IMR-90 (cell line): Measurements from ENCODE around the gene FOXN4. TPM values are rescaled to one million over a fixed set of nuclear protein-coding genes. Genes with fewer than 3 reads are reported as not detected.
"Not testable (repeated sequence)": the region's sequence is repeated elsewhere in the genome, so short reads cannot be mapped to it uniquely, and the experiment has no call there.

Source experiments
- ATAC-seq: fragments of 200-7000 bp; cut with Tn5 transposase; 2 replicates; pipeline ENCODE4 v1.9.1; 2020; ENCODE audit warnings: low read depth, mild to moderate bottlenecking, moderate library complexity
- BruUV-seq: library from RNA; stranded (reverse); fragments of 400-500 nt; replicated peaks from 2 replicates; lab custom pipeline; 2021; lab: Mats Ljungman, UMichigan
- CTCF ChIA-PET: fragments of 300-600 bp; formaldehyde crosslinking; extraction: SDS; loops from one replicate; lab custom pipeline; 2021; ENCODE audit warnings: antibody characterized with exemption; lab: Yijun Ruan, JAX
- POLR2A ChIA-PET: fragments of 300-600 bp; sonication (Branson Sonifier 250); formaldehyde crosslinking; loops from one replicate; lab custom pipeline; 2022; ENCODE audit warnings: antibody characterized with exemption; ENCODE audit not compliant: unreplicated experiment; lab: Charles Lee
- DNase-seq: peaks from one replicate; pipeline ENCODE4 v3.0.0; 2013
- H2AFZ ChIP-seq: replicated peaks from 2 replicates; pipeline ENCODE3; 2013; ENCODE audit warnings: low read length, mild to moderate bottlenecking; ENCODE audit not compliant: poor library complexity
- H2AK5ac ChIP-seq: 2 replicates; pipeline ENCODE4 v1.6.1; 2013; ENCODE audit warnings: low read depth, low read length, inconsistent platforms
- H2AK9ac ChIP-seq: replicated peaks from 2 replicates; pipeline ENCODE3; 2013; ENCODE audit warnings: mild to moderate bottlenecking, low read depth, low read length, moderate library complexity; ENCODE audit not compliant: poor library complexity
- H2BK120ac ChIP-seq: 2 replicates; pipeline ENCODE4 v1.6.1; 2013; ENCODE audit warnings: low read depth, low read length, inconsistent platforms
- H2BK15ac ChIP-seq: 3 replicates; pipeline ENCODE4 v1.6.1; 2013; ENCODE audit warnings: low read depth, low read length, inconsistent platforms
- H2BK20ac ChIP-seq: 2 replicates; pipeline ENCODE4 v1.6.1; 2013; ENCODE audit warnings: low read depth, mild to moderate bottlenecking, inconsistent platforms, low read length, moderate library complexity
- H2BK5ac ChIP-seq: 2 replicates; pipeline ENCODE4 v1.6.1; 2013; ENCODE audit warnings: mild to moderate bottlenecking, low read depth, low read length, inconsistent platforms; ENCODE audit not compliant: poor library complexity, severe bottlenecking
- H3K14ac ChIP-seq: replicated peaks from 2 replicates; pipeline ENCODE4 v1.6.1; 2013; ENCODE audit warnings: low read depth, low read length, inconsistent platforms
- H3K18ac ChIP-seq: 2 replicates; pipeline ENCODE4 v1.6.1; 2013; ENCODE audit warnings: low read depth, low read length, control low read depth
- H3K23ac ChIP-seq: 2 replicates; pipeline ENCODE4 v1.6.1; 2013; ENCODE audit warnings: low read depth, low read length, inconsistent platforms
- H3K27ac ChIP-seq: 2 replicates; pipeline ENCODE4 v1.5.1; 2013; ENCODE audit warnings: mild to moderate bottlenecking, control low read depth, low read length; ENCODE audit not compliant: insufficient read depth
- H3K27me3 ChIP-seq: 2 replicates; pipeline ENCODE4 v1.6.1; 2013; ENCODE audit warnings: low read length; ENCODE audit not compliant: control insufficient read depth, insufficient read depth
- H3K36me3 ChIP-seq: 2 replicates; pipeline ENCODE4 v1.6.1; 2013; ENCODE audit warnings: low read length, mixed read lengths; ENCODE audit not compliant: control insufficient read depth, insufficient read depth
- H3K4ac ChIP-seq: 2 replicates; pipeline ENCODE4 v1.6.1; 2013; ENCODE audit warnings: low read depth, low read length, inconsistent platforms
- H3K4me1 ChIP-seq: 2 replicates; pipeline ENCODE4 v1.6.1; 2013; ENCODE audit warnings: low read length, mixed read lengths; ENCODE audit not compliant: control insufficient read depth, insufficient read depth
- H3K4me2 ChIP-seq: 2 replicates; pipeline ENCODE4 v1.6.1; 2013; ENCODE audit warnings: low read depth, mild to moderate bottlenecking, control low read depth, low read length, moderate library complexity
- H3K4me3 ChIP-seq: 2 replicates; pipeline ENCODE4 v1.5.1; 2013; ENCODE audit warnings: low read depth, mild to moderate bottlenecking, control low read depth, low read length, moderate library complexity; ENCODE audit not compliant: insufficient read depth
- H3K56ac ChIP-seq: 2 replicates; pipeline ENCODE4 v1.6.1; 2013; ENCODE audit warnings: low read length, inconsistent platforms; ENCODE audit not compliant: insufficient read depth; ENCODE audit errors: extremely low read depth
- H3K79me1 ChIP-seq, 2 experiments: 2 replicates each; pipeline ENCODE4 v1.6.1; 2013; ENCODE audit warnings: low read length in 2 of 2, inconsistent platforms in 1 of 2, low read depth in 1 of 2
- H3K9ac ChIP-seq: 2 replicates; pipeline ENCODE4 v1.6.1; 2013; ENCODE audit warnings: low read depth, low read length, control low read depth
- H3K9me1 ChIP-seq: 2 replicates; pipeline ENCODE4 v1.6.1; 2013; ENCODE audit warnings: low read length, inconsistent platforms; ENCODE audit not compliant: insufficient read depth
- H3K9me3 ChIP-seq: 2 replicates; pipeline ENCODE4 v1.6.1; 2013; ENCODE audit warnings: low read length; ENCODE audit not compliant: control insufficient read depth, insufficient read depth
- H4K20me1 ChIP-seq: 2 replicates; pipeline ENCODE4 v1.6.1; 2013; ENCODE audit warnings: low read length, inconsistent platforms; ENCODE audit not compliant: insufficient read depth
- H4K5ac ChIP-seq: 2 replicates; pipeline ENCODE4 v1.6.1; 2013; ENCODE audit warnings: mild to moderate bottlenecking, low read depth, low read length, control low read depth
- H4K8ac ChIP-seq, 2 experiments: 2 replicates each; pipeline ENCODE4 v1.6.1; 2013; ENCODE audit warnings: low read depth in 2 of 2, low read length in 2 of 2, control low read depth in 1 of 2, inconsistent platforms in 1 of 2
- H4K91ac ChIP-seq: 2 replicates; pipeline ENCODE4 v1.6.1; 2013; ENCODE audit warnings: low read depth, low read length, inconsistent platforms; ENCODE audit not compliant: insufficient read depth
- CTCF ChIP-seq: conservative IDR thresholded peaks from 2 replicates; pipeline ENCODE4 v1.5.1; 2012; ENCODE audit warnings: mild to moderate bottlenecking, low read depth, low read length, improper control_type of control experiment
- ELK1 ChIP-seq: fragments of 150-350 bp; IDR thresholded peaks from 2 replicates; pipeline ENCODE4 v1.6.1; 2016; ENCODE audit warnings: low read depth, mild to moderate bottlenecking, low read length, moderate library complexity, borderline replicate concordance
- NFE2L2 ChIP-seq: fragments of 150-350 bp; IDR thresholded peaks from 2 replicates; pipeline ENCODE4 v1.6.1; 2016; ENCODE audit warnings: low read depth, mild to moderate bottlenecking, low read length
- RAD21 ChIP-seq: IDR thresholded peaks from 2 replicates; pipeline ENCODE4 v1.6.1; 2012; ENCODE audit warnings: low read length, improper control_type of control experiment
- WGBS, 2 experiments: methylation state at CpG; one replicate each; pipeline versions ENCODE4 v1.1.5 to v1.1.7; 2013; ENCODE audit warnings: missing lambda C conversion rate in 2 of 2; ENCODE audit not compliant: insufficient read length in 1 of 2; ENCODE audit errors: extremely low coverage in 2 of 2; 5-methylcytosine and 5-hydroxymethylcytosine counted together
- dilution Hi-C: fragments of 300-500 bp; cut with HindIII; formaldehyde crosslinking; loops from one replicate; pipeline ENCODE4 v1.14.3; 2018; ENCODE audit warnings: low sequenced_read_pairs; ENCODE audit not compliant: unreplicated experiment
- in situ Hi-C: fragments of 300-500 bp; cut with MboI; formaldehyde crosslinking; loops from 3 replicates; pipeline ENCODE4 v1.14.3; 2019; ENCODE audit warnings: low sequenced_read_pairs, inconsistent platforms, mixed read lengths
- intact Hi-C: fragments of 100-400 bp; cut with micrococcal nuclease; formaldehyde crosslinking; loops from 2 replicates; pipeline ENCODE4 v1.10.0; 2022
- polyA plus RNA-seq, 3 experiments: library from polyadenylated mRNA; depleted of rRNA; stranded (reverse); fragments of >200 nt; gene quantifications; 2 replicates each; pipeline ENCODE4 v1.2.3, GENCODE V29; 2012; ENCODE audit warnings: low replicate concordance in 1 of 3
- total RNA-seq: library from RNA; depleted of rRNA; stranded (reverse); fragments of >200 nt; gene quantifications from 2 replicates; pipeline ENCODE4 v1.2.3, GENCODE V29; 2012

Gene FOXN4
- total and polyA plus RNA-seq, 2 of the 4 experiments (the other 2 are of a cell fraction): not detected

- H4K5ac ChIP-seq: no peak overlapping the region
- no TSS peak for BruUV-seq
- H2BK120ac ChIP-seq: no peak overlapping the region
- H4K91ac ChIP-seq: no peak overlapping the region
- H3K56ac ChIP-seq: no peak overlapping the region
- H3K23ac ChIP-seq: no peak overlapping the region
- CTCF ChIA-PET: no interaction called here
- POLR2A ChIA-PET: no interaction called here
- intact Hi-C loops (no loop called here), in situ Hi-C loops (no loop called here), dilution Hi-C loops (no loop called here)
- H2AK9ac ChIP-seq: no peak overlapping the region
- H3K9ac ChIP-seq: no peak overlapping the region
- H2BK5ac ChIP-seq: no peak overlapping the region
- no peak overlapping the region for H2AFZ ChIP-seq
- no CpG with 5 or more reads among the region's 3 CpGs for WGBS, 2 experiments
- no peak overlapping the region for H2BK20ac ChIP-seq
- DNase-seq (no peak), ATAC-seq (no peak)
- no peak overlapping the region for H4K8ac ChIP-seq
- no peaks in the 10 kb centered on the region for H3K79me1 ChIP-seq
- no peak overlapping the region for H2BK15ac ChIP-seq
- TF ChIP-seq RAD21 (no peak), CTCF (no peak), ELK1 (no peak), NFE2L2 (no peak)
- H3K4me3 ChIP-seq: no peak overlapping the region
- H3K18ac ChIP-seq: no peak overlapping the region
- H3K4me1 ChIP-seq: no peaks in the 10 kb centered on the region
- no peak overlapping the region for H3K14ac ChIP-seq
- no peaks in the 10 kb centered on the region for H3K9me3 ChIP-seq
- H4K20me1 ChIP-seq: no peaks in the 10 kb centered on the region
- no peak overlapping the region for H3K4me2 ChIP-seq
- H2AK5ac ChIP-seq: no peak overlapping the region
- no peak overlapping the region for H3K27ac ChIP-seq
- H3K9me1 ChIP-seq: no peaks in the 10 kb centered on the region
- H3K27me3 ChIP-seq: peaks cover 19% of the 10 kb centered on the region
- no peaks in the 10 kb centered on the region for H3K36me3 ChIP-seq
- no peak overlapping the region for H3K4ac ChIP-seq
These were observed 19.9 kb upstream of the FOXN4 start for GRCh38 chr12:109329003-109329402.

GRCh38 chr12:109321294-109321693 lies 12.2 kb upstream of the FOXN4 start:
- dilution Hi-C loops, H3K27ac ChIP-seq, H3K79me1 ChIP-seq, BruUV-seq, H3K14ac ChIP-seq, DNase-seq, H2BK15ac ChIP-seq, H3K23ac ChIP-seq, H3K18ac ChIP-seq, H2AK9ac ChIP-seq, H3K9ac ChIP-seq, H4K8ac ChIP-seq, H3K9me3 ChIP-seq, H3K9me1 ChIP-seq, H4K91ac ChIP-seq, in situ Hi-C loops, intact Hi-C loops, H3K4me3 ChIP-seq, H2BK120ac ChIP-seq, H2AK5ac ChIP-seq, H2BK5ac ChIP-seq, H3K36me3 ChIP-seq, H3K4ac ChIP-seq, H4K5ac ChIP-seq, H3K56ac ChIP-seq, H4K20me1 ChIP-seq, H3K4me1 ChIP-seq, H2AFZ ChIP-seq, ATAC-seq, H2BK20ac ChIP-seq, H3K4me2 ChIP-seq, POLR2A ChIA-PET: not testable (repeated sequence)
- CTCF ChIA-PET: interaction anchor here (0.8 kb wide), 1 partner anchor 9 kb away, joined by 7 read pairs; no protein-coding TSS in a partner anchor
- WGBS, 2 experiments: no CpG with 5 or more reads among the region's 8 CpGs
- peaks cover 16% of the 10 kb centered on the region for H3K27me3 ChIP-seq
